Posterior vena cava (tissue), 2 donors: ENCODE measurements around the gene ATP10A. TPM values are rescaled to one million over a fixed set of nuclear protein-coding genes. Genes with fewer than 3 reads are reported as not detected.
"Not testable (repeated sequence)": the region's sequence is repeated elsewhere in the genome, so short reads cannot be mapped to it uniquely, and the experiment has no call there.

Experiments used
- DNase-seq: peaks from one replicate; pipeline ENCODE4 v3.0.0-alpha.2; 2020; ENCODE audit warnings: low spot score
- intact Hi-C, 2 donors: fragments of 100-400 bp; cut with DNase I; formaldehyde crosslinking; loops; one replicate each; pipeline versions ENCODE4 v1.14.1 to v1.14.2; 2022 to 2023
- total RNA-seq, 2 donors: library from RNA; stranded (reverse); fragmentation: NEBNext Ultra II Directional; extraction: Animal tissue kit (Norgen Biotek cat#: 25700); gene quantifications; one replicate each; pipeline ENCODE4 v1.2.1, GENCODE V29; 2021
- donor health status: DM: yes; HTN: yes; CAD: no.
- donor health status: DM: yes; HTN: yes; CAD: no.

Gene ATP10A
- total RNA-seq, 2 donors from 2014 or later = 18.7 to 21.5 TPM

GRCh38 chr15:25884370-25884769, 21.2 kb upstream of the ATP10A start:
- intact Hi-C loops = no loop called here
- DNase-seq = no peak

DNA sequence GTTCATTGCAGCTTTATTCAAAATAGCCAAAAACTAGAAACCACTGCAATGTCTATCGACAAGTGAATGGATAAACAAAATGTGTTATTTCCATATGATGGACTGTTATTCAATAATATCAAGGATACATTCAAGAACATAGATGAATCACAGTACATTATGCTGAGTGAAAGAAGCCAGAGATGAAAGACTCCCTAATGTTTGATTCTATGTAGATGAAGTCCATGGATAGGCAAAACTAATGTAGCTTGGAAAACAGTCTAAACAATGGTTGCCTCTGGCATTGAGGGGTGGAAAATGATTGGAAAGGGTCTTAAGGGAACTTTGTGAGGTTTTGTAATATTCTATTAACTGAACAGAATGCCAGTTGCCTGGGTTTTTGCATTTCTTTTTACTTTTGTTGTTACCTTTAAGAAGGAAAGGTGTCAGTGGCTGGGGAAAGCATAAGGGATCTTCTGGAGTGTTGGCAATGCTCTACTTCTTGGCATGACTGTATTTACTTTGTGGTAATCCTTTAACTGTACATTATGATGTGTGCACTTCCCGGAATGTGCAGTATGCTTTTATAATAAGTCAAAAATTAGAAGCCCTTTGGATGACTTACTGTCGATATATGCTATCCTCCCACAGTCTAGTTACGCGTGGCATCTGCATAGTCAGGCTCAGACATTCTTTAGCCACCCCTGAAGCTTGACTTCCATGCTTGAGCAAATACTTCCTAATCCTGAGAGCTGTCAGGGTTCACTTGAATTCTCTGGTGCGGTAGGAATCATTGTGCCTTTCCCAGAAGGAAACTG, 20.5 kb upstream of the ATP10A start:
- DNase-seq = no peak
- intact Hi-C loops = no loop called here

DNA sequence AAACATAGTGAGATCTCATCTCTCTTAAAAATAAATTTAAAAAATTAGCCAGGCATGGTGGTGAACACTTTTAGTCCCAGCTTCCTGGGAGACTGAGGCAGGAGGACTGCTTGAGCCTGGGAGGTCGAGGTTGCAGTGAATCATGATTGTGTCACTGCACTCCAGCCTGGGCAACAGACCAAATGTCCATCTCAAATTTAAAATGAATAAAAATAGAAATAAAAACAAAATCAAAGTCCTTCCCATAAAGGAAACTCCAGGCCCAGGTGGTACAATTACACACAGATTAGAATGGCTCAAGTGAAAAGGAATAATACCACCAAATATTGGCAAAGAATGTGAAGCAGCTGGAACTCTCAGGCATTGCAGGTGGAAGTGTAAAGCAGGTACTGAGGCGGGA, 19.3 kb upstream of the ATP10A start:
- intact Hi-C loops = no loop called here
- no peak for DNase-seq

DNA sequence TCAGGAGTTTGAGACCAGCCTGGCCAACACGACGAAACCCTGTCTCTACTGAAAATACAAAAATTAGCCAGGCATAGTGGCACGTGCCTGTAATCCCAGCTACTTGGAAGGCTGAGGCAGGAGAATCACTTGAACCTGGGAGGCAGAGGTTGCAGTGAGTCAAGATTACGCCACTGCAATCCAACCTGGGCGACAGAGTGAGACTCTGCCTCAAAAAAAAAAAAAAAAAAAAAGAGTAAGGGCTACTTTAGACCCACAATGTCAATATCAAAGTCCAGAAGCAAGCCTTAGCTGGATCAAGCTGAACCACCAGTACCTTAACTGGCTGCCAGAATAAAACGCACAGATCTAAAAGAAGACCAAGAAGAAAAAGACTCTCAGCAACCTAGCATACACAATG, 17.8 kb upstream of the ATP10A start:
- DNase-seq, intact Hi-C loops: not testable (repeated sequence)

DNA sequence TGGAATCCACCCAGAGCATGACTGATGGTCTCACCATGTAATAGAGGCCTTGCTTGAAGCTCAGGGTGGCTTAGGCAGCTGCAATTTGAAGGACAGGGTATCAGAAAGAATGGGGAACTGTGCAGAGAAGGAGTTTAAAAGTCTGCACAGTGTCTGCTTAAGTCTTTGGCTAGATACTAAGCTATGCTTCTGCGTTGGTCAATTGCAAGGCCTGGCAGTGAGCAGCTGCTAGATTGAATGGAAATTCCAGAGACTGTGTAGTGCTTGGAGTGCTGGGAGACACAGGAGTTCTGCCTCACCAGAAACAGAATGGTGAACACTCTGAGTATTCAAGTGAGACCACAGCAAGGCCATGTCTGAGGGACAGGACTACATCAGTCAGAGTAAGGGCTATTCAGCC, 17.3 kb upstream of the ATP10A start:
- no peak for DNase-seq
- intact Hi-C loops = no loop called here

DNA sequence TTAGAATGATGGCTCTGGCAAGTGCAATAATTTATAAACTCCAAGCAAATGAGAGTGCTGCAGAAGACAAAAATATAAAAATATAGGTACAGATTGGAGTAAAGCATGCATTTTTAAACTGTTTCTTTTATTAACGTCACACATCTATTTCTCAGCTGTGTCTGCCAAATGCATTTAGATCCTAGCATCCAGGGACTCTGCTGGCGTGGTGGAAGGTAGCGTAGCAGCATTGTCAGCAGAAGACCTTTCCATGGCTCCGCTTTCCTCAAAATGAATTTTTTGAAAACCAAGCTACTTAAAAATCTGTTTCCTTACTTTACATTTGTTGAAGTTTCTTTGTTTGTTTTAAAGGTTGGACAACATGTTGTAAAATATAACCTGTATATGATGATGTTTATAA, 16.3 kb upstream of the ATP10A start:
- DNase-seq = no peak
- intact Hi-C loops = no loop called here

DNA sequence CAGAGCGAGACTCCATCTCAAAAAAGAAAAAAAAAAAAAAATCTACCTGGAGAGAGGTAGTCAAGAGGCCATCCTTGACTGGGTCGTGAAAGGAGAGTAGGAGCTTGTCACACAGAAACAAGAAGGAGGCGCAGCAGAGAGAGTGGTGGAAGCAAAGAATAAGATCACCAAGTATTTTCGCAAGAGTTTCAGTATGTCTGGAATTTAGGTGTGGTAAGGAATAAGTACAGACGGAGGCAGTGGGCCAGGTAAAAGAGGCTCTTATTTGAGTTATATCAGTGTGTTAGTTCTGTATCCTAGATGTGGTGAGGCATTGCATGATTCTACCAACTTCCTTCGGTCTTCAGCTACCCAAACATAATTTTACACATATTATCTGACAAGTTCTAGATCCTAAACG, 14.6 kb upstream of the ATP10A start:
- intact Hi-C loops = loop anchor here in 1 of 2 donors (2.0 kb wide), 1 partner anchor 17 kb away; no protein-coding TSS in a partner anchor
- no peak for DNase-seq

DNA sequence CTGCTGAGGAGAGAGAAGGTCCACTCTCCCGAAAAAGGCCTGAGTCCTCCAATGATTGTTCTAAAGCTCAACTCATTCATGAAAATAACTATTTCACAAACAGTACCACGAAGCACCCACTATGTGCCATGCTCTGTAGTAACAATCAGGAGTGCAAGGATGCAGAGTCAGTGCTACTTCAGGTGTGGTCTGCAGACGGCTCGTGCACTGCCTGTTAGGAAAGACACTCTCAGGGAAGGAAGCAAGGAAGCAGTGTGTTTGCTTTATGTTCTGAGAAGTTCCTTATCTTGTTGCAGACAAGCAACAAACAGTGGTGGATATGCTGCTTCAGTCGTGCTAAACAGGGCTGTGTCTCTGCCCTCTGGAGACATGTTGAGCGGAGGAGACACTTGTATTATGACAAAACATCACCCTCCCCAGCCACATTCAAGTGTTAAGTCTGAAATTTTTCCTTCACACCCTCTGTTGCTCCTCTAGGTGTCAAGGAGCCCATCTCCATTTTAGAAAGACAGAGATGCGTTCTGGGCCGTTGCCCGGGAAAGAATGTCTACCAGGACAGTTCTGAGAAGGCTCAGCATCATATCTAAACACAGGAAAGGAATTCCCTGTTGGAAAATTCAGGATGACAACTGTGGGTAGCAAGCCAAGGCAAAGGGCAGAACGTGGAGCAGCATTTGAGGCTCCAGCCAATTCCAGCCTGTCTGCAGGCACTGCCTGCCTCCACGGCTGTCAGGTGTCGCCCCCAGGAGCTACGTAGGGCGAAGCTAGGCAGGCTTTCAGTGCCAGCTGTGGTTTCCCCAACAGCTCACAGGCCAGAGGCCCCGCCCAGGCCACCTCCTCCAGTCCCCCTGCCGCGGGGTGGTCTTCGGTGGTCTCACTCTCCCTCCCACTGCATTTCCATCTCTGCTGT, 13.4 kb upstream of the ATP10A start:
- no peak for DNase-seq
- intact Hi-C loops = loop anchor here in 1 of 2 donors (2.0 kb wide), 1 partner anchor 18 kb away; no protein-coding TSS in a partner anchor

DNA sequence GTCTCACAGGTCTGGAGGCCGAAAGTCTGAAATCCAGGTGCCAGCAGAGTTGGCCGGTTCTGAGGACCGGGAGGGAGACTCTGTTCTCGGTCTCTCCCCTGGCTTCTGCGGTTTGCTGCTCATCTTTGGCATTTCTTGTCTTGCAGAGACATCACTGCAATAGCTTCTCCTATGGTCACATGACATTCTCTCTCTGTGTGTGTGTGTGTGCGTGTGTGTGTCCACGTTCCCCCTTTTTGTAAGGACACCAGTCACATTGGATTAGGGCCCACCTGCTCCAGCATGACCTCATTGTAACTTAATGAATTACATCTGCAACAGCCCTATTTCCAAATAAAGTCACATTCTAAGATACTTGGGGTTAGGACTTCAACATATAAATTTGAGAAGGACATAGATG, 12.4 kb upstream of the ATP10A start:
- DNase-seq = no peak
- intact Hi-C loops = no loop called here

DNA sequence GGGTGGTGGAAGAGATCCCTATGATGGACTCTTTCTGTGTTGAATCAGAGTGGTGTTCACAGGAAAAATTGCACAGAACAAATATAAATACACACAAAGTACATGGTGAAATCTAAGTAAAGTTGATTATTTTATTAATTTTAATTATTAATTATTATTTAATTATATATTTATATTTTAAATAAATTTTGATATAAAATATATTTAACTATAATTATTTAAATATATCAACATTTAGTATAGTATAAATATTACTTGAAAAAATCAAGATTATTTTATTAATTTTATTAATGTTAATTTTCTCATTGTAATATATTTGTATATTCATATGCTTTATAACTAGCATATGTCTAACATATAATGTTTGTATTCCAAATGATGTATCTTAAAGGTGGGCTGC, 11.3 kb upstream of the ATP10A start:
- intact Hi-C loops = no loop called here
- DNase-seq = no peak

- intact Hi-C loops = no loop called here
- no peak for DNase-seq
Observed at GRCh38 chr15:25871403-25871802, 8.3 kb upstream of the ATP10A start.

GRCh38 chr15:25870938-25871337, 7.8 kb upstream of the ATP10A start:
- no peak for DNase-seq
- intact Hi-C loops = no loop called here

- intact Hi-C loops = no loop called here
Observed at GRCh38 chr15:25869701-25870100, 6.6 kb upstream of the ATP10A start.

GRCh38 chr15:25866874-25867273, 3.7 kb upstream of the ATP10A start:
- intact Hi-C loops = no loop called here
- DNase-seq = no peak

More at GRCh38 chr15:25869701-25870100, 6.6 kb upstream of the ATP10A start:
- no peak for DNase-seq

DNA sequence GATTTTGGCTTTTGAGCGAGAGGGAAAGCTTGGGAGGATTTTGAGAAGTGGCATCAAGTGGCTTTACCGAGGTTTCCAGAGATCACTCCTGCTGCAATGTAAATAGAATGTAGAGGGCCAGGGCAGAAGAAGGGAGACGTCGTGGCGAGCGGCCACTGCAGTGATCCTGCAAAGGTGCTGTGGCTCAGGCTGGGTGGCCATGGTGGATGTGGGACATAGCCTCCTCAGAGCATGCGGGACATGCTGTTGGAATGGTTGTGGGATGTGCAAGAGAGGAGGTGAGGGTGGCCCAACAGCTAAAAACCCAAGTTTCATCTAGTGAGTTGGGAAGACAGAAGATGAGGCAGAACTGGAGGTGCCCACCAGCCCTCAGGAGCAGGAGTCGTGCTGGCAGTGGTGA, 3.1 kb upstream of the ATP10A start:
- DNase-seq = no peak
- intact Hi-C loops = no loop called here

GRCh38 chr15:25864966-25865365, 1.8 kb upstream of the ATP10A start:
- DNase-seq = no peak
- intact Hi-C loops = no loop called here

DNA sequence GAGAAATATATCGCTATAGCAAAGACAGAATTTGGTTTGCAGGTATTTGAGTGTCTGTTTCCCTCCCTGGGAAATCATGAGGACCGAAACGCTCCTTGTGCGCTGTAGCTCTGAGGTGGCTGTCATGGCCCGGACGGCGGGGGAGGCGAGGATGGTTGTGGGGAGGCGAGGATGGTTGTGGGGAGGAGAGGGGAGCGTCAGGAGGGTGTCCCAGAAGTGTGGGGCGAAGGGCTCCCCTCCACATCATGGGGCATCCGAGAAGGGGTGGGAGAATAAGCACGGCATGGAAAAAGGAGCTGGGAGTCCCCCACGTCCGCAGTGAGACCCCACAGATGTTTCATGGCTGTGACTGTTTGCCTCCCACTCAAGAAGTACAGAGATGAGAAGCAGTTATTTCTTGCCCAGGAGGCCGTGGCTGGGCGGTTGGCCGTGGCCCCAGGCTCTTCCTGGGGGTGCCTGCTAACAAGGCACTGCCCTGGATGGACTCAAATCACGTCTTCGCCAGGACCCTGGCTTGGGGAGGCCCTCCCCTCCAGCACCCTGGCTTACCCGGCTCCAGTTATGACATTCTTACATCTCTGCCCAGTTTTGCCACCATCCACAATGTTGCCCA, 947 bp upstream of the ATP10A start:
- intact Hi-C loops = no loop called here
- no peak for DNase-seq

DNA sequence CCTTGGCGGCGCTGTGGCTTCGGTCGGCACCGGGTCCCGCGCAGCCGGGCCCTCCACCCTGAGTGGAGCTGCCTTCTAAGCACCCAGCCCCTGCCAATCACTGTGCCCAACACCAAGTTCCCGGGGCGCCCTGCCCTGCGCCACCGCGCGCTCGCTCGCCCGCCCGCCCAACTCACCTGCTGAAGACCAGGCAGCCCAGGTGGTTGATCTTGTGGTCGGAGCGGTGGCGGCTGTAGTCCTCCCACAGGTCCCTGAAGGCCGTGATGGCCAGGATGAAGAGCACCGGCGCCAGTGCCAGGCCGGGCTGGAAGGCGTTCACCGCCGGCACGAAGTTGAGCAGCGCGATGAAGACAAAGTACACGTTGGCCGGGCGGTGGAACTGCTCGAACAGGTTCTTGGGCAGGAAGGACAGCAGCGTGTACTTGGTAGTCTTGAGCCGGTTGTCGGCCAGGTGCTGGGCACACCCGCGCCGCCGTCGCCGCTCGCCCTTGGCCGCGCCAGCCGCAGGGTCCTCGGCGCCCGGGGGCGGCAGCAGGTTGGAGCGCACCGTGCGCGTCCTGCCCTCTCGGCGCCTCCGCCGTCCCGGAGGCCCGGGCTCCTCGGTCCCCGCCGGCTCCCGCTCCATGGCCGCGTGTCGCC, 536 bp downstream of the ATP10A start:
- intact Hi-C loops = no loop called here
- no peak for DNase-seq

DNA sequence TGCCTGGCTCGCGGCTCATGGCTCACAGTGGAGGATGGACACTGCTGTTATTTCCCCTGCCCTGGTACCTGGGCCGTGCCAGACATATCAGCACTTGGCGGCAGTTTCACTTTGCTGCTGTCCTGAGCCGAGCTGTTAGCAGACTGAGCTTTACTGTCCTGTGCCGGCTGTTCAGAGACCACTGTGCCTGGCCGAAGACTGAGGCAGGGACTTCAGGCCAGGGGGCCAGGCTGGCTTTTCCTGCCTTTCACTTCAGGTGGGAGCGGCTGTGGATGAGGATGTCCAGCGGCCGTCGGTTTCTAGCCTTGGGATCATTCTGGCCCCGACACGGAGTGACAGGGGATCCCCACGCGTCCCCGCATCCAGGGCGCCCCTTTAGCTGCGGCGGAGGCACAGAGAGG, 1.1 kb downstream of the ATP10A start:
- intact Hi-C loops = no loop called here

More for the DNA sequence above, 1.1 kb downstream of the ATP10A start:
- DNase-seq = no peak
